ENCODE measurements around the gene IMP4. TPM values are rescaled to one million over a fixed set of nuclear protein-coding genes. Genes with fewer than 3 reads are reported as not detected.
A peak's percentile ranks its signal among the peaks of the same experiment; 100 is the strongest.

IMP4 gene
- total RNA-seq, 1 donor from 2014 or later: 43.5 TPM

- Mint-ChIP-seq H3K27me3 (ENCODE audit: low read depth) (no peaks in the 10 kb centered on the region), H3K27ac (ENCODE audit: unreplicated experiment) (peak within 1 kb of the TSS; percentile 10), H3K4me3 (ENCODE audit: unreplicated experiment) (peak within 1 kb of the TSS; percentile 76), H3K4me1 (ENCODE audit: low read depth) (peaks cover 24% of the 10 kb centered on the region), H3K9me3 (ENCODE audit: low read depth) (peaks cover 3% of the 10 kb centered on the region), H3K36me3 (ENCODE audit: low read depth) (peaks cover 2% of the 10 kb centered on the region)
- DNase-seq (ENCODE audit: low spot score): peak; percentile 92
- TF ChIP-seq, protein P1, sequence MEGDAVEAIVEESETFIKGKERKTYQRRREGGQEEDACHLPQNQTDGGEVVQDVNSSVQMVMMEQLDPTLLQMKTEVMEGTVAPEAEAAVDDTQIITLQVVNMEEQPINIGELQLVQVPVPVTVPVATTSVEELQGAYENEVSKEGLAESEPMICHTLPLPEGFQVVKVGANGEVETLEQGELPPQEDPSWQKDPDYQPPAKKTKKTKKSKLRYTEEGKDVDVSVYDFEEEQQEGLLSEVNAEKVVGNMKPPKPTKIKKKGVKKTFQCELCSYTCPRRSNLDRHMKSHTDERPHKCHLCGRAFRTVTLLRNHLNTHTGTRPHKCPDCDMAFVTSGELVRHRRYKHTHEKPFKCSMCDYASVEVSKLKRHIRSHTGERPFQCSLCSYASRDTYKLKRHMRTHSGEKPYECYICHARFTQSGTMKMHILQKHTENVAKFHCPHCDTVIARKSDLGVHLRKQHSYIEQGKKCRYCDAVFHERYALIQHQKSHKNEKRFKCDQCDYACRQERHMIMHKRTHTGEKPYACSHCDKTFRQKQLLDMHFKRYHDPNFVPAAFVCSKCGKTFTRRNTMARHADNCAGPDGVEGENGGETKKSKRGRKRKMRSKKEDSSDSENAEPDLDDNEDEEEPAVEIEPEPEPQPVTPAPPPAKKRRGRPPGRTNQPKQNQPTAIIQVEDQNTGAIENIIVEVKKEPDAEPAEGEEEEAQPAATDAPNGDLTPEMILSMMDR (IDR thresholded peaks at IDR 0.05): peak; percentile 83
Measured at GRCh38 chr2:130355578-130356431, 13.1 kb downstream of the IMP4 start, which contains the start of gene PTPN18. PTPN18 (plus strand) TSS chr2:130356056; CDS start chr2:130356108, 52 bp downstream.

DNA sequence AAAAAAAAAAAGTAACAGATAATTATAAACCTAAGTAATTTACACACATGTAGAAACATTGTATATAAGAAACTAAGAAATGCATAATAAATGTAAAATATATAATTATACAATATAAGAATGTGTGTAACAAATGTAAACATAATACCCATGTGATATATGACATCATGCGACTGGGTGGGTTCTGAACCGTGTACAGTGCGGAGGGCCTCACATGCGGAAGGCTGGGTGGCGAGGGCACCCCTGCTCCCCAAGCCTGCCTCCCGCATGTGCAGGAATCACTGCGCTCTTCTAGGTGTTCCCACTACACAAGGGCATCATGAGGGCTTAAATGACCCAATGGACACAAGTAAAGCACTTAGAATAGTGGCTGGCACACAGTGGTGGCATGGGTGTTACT, 15.2 kb downstream of the IMP4 start:
- Mint-ChIP-seq H3K36me3 (ENCODE audit: low read depth) (peaks cover 2% of the 10 kb centered on the region), H3K4me1 (ENCODE audit: low read depth) (peaks cover 17% of the 10 kb centered on the region), H3K9me3 (ENCODE audit: low read depth) (peaks cover 3% of the 10 kb centered on the region), H3K27me3 (ENCODE audit: low read depth) (no peaks in the 10 kb centered on the region), H3K27ac (ENCODE audit: unreplicated experiment) (no peak overlapping the region), H3K4me3 (ENCODE audit: unreplicated experiment) (no peak overlapping the region)
- TF ChIP-seq, protein P1 (IDR thresholded peaks at IDR 0.05): no peak
- no peak for DNase-seq (ENCODE audit: low spot score)

- Mint-ChIP-seq H3K36me3 (ENCODE audit: low read depth) (peaks cover 2% of the 10 kb centered on the region), H3K4me3 (ENCODE audit: unreplicated experiment) (no peak overlapping the region), H3K27me3 (ENCODE audit: low read depth) (no peaks in the 10 kb centered on the region), H3K27ac (ENCODE audit: unreplicated experiment) (no peak overlapping the region), H3K9me3 (ENCODE audit: low read depth) (peaks cover 6% of the 10 kb centered on the region), H3K4me1 (ENCODE audit: low read depth) (peaks cover 17% of the 10 kb centered on the region)
- DNase-seq (ENCODE audit: low spot score): no peak
- TF ChIP-seq, protein P1 (IDR thresholded peaks at IDR 0.05): no peak
Measured at GRCh38 chr2:130358420-130359350, 16.0 kb downstream of the IMP4 start.

- Mint-ChIP-seq H3K27ac (ENCODE audit: unreplicated experiment) (no peak overlapping the region), H3K4me3 (ENCODE audit: unreplicated experiment) (no peak overlapping the region)
Measured at GRCh38 chr2:130359466-130359865, 16.8 kb downstream of the IMP4 start.

More at GRCh38 chr2:130359466-130359865, 16.8 kb downstream of the IMP4 start:
- H3K9me3 Mint-ChIP-seq (ENCODE audit: low read depth): peaks cover 6% of the 10 kb centered on the region
- no peaks in the 10 kb centered on the region for H3K27me3 Mint-ChIP-seq (ENCODE audit: low read depth)
- DNase-seq (ENCODE audit: low spot score): no peak
- peaks cover 2% of the 10 kb centered on the region for H3K36me3 Mint-ChIP-seq (ENCODE audit: low read depth)
- peaks cover 13% of the 10 kb centered on the region for H3K4me1 Mint-ChIP-seq (ENCODE audit: low read depth)
- TF ChIP-seq, protein P1 (IDR thresholded peaks at IDR 0.05): no peak

Measured in chondrocyte (in vitro differentiated cells).